Osteocyte (in vitro differentiated cells): ENCODE results near the gene FCGBP. TPM values are rescaled to one million over a fixed set of nuclear protein-coding genes. Genes with fewer than 3 reads are reported as not detected.
"Not testable (repeated sequence)": the region's sequence is repeated elsewhere in the genome, so short reads cannot be mapped to it uniquely, and the experiment has no call there.

Experiments used
- DNase-seq: peaks from one replicate; pipeline ENCODE4 v3.0.0; 2021; ENCODE audit warnings: mixed read lengths; ENCODE audit not compliant: unreplicated experiment; ENCODE audit errors: extremely low spot score
- H3K27ac Mint-ChIP-seq: one replicate; pipeline ENCODE4 v1.8.0; 2021; ENCODE audit warnings: mild to moderate bottlenecking, mixed read lengths; ENCODE audit not compliant: unreplicated experiment
- H3K27me3 Mint-ChIP-seq: one replicate; pipeline ENCODE4 v1.8.0; 2021; ENCODE audit warnings: mixed read lengths; ENCODE audit not compliant: unreplicated experiment
- H3K36me3 Mint-ChIP-seq: one replicate; pipeline ENCODE4 v1.8.0; 2021; ENCODE audit warnings: mixed read lengths; ENCODE audit not compliant: unreplicated experiment
- H3K4me1 Mint-ChIP-seq: one replicate; pipeline ENCODE4 v1.8.0; 2021; ENCODE audit warnings: mixed read lengths; ENCODE audit not compliant: unreplicated experiment
- H3K4me3 Mint-ChIP-seq: one replicate; pipeline ENCODE4 v1.8.0; 2021; ENCODE audit warnings: mild to moderate bottlenecking, moderate library complexity, mixed read lengths; ENCODE audit not compliant: unreplicated experiment
- H3K9me3 Mint-ChIP-seq: one replicate; pipeline ENCODE4 v1.8.0; 2021; ENCODE audit warnings: mixed read lengths; ENCODE audit not compliant: unreplicated experiment
- CTCF ChIP-seq: fragments of 200-600 bp; sonication (generic); IDR thresholded peaks from 2 replicates; pipeline ENCODE4 v1.5.0; 2021; ENCODE audit warnings: antibody characterized with exemption, mild to moderate bottlenecking, moderate library complexity
- total RNA-seq: library from RNA; stranded (reverse); gene quantifications from 2 replicates; pipeline ENCODE4 v1.2.1, GENCODE V29; 2021

The FCGBP gene
- total RNA-seq, 1 donor from 2014 or later = 0.38 TPM

DNA sequence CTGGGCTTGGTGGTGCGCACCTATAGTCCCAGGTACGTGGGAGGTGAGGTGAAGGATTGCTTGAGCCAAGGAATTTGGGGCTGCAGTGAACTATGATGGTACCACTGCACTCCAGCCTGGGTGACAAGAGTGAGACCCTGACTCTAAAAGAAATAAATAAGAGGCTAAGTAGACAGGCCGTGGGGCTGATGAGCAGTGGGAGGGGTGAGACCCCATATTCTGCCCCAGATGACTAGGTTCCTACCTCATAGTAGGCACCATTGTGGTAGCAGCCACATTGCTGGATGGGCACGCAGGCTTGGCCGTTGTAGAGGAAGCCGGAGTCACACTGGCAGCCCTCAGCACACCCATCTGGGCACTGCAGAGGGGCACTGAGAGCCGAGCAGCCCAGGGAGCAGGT is 32.8 kb downstream of the FCGBP start:
- not testable (repeated sequence) for H3K27me3 Mint-ChIP-seq, H3K27ac Mint-ChIP-seq, H3K4me3 Mint-ChIP-seq, H3K4me1 Mint-ChIP-seq, H3K36me3 Mint-ChIP-seq, H3K9me3 Mint-ChIP-seq, DNase-seq

DNA sequence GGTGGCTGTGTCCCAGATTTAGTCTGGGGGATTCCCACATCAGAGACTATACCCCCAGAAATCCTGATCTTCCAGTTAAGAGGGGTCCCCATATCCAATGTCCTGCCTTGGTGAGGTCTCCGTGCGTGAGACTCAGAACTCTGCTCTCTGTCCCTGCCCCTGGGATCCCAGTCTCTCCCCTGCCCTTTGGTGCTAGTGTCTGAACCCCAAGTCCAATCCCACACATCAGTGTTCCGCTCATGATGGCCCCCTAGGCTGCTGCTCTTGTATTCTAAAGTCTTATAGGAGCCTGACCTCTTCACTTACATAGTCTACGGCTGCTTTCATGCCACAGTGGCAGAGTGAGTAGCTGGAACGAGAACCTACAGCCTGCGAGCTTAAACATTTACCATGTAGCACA is 35.6 kb downstream of the FCGBP start:
- not testable (repeated sequence) for H3K27me3 Mint-ChIP-seq, H3K9me3 Mint-ChIP-seq, DNase-seq, H3K4me3 Mint-ChIP-seq, H3K4me1 Mint-ChIP-seq, H3K36me3 Mint-ChIP-seq, H3K27ac Mint-ChIP-seq

DNA sequence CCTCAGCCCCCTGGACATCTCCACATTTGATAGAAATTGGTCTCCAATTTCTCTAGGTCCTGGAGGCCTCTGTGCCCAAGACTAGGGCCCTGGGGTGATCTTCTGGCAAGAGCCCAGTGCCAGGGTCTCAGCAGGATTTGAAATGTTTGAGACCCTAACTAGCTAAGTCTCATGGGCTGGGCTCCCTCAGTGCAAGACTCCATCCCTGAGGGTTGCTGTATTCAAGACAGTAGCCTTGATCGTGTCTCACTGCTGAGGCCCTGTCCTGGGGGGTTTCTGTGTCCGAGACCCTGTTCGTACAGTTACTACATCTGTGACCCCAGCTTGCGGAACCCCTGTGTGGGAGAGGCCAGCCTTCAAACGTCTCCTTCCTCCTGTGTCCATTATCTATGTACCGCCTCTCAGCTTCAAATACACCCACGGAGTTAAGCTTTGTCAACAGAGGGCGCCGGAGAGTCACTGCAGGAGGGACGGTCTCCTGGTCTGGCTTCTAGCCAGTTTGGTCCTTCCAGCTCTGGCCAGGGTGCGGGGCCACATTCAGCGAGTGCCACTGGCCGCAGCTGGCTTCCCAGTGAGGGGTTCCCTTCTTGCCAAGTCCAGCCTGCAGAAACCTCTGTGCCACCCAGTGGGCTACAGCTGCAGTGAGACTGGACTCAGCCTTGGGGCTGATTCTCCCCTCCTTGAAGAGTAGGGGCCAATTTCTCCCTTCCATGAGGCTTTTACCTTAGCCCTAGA is 36.8 kb downstream of the FCGBP start:
- not testable (repeated sequence) for H3K4me1 Mint-ChIP-seq, H3K27ac Mint-ChIP-seq, H3K4me3 Mint-ChIP-seq, DNase-seq, H3K36me3 Mint-ChIP-seq, H3K27me3 Mint-ChIP-seq, H3K9me3 Mint-ChIP-seq
- peak; percentile 63 for TF ChIP-seq CTCF

- not testable (repeated sequence) for DNase-seq, H3K4me1 Mint-ChIP-seq, H3K36me3 Mint-ChIP-seq, H3K4me3 Mint-ChIP-seq, H3K9me3 Mint-ChIP-seq, H3K27ac Mint-ChIP-seq, H3K27me3 Mint-ChIP-seq
Observed at GRCh38 chr19:39895096-39895495, 39.3 kb downstream of the FCGBP start.

- H3K27me3 Mint-ChIP-seq, H3K4me3 Mint-ChIP-seq, H3K9me3 Mint-ChIP-seq, H3K36me3 Mint-ChIP-seq, H3K27ac Mint-ChIP-seq, H3K4me1 Mint-ChIP-seq: not testable (repeated sequence)
- DNase-seq = peak; percentile 81
Observed at GRCh38 chr19:39894236-39894606, 40.2 kb downstream of the FCGBP start.

DNA sequence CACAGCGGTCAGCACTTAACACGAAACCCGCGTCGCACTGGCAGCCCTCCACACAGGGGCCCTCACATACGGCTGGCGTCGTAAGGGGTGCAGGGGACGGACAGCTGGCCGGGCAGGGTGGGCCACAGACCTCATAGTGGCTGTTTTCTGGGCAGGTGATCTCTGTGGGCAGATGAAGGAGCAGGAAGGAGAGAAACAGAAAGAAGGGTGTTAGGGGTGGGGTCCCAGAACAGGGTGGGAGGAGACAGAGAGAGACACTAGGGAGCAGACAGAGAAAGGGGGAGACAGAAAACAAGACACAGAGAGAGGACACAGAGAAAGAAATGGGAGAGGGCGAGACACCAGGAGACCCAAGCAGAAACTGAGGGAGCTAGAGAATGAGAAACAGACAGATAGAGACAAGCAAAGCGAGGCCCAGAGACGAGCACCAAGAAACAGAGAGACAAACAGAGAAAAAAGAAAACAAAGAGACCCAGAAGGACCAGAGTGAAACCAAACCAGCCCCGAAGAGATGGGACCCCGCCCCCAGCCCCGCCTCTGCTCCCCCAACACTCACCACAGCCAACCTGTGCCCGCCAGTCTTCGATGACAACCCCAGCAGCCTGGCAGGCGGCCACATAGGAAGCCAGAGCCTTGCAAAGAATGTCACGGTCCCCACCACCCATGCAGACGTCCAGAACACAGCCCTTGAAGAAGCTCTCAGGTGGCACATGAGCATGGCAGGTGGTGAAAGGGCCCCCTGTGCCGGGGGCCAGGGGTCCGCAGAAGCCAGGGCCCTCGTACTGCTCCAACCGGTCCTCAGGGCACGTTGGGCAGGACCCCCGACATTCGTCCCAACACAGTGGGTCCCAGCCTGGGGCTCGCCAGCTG is 40.8 kb downstream of the FCGBP start:
- not testable (repeated sequence) for H3K4me3 Mint-ChIP-seq, H3K27me3 Mint-ChIP-seq, H3K36me3 Mint-ChIP-seq, H3K9me3 Mint-ChIP-seq, H3K27ac Mint-ChIP-seq, H3K4me1 Mint-ChIP-seq
- DNase-seq = peak; percentile 76

DNA sequence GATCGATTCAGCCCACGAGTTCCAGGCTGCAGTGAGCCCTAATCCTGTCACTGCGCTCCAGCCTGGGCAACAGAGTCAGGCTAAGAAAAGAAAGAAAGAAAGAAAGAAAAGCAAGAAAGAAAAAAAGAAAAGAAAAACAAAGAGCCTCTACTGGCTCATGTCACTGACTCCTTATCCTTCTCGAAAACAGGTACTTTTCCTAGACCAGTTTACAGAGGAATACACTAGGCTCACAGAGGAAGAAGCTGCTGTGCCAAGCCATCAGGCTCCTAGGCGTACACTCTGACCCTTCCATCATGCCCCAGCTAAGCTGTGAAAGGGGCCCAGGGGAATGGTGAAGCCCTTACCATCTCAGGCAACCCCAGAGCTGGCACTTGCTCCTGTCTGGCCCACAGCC is 41.9 kb downstream of the FCGBP start:
- H3K4me3 Mint-ChIP-seq, H3K27ac Mint-ChIP-seq, DNase-seq, H3K4me1 Mint-ChIP-seq, H3K27me3 Mint-ChIP-seq, H3K9me3 Mint-ChIP-seq, H3K36me3 Mint-ChIP-seq: not testable (repeated sequence)

GRCh38 chr19:39891660-39892505 is 42.6 kb downstream of the FCGBP start:
- H3K27me3 Mint-ChIP-seq, H3K36me3 Mint-ChIP-seq, H3K4me3 Mint-ChIP-seq, H3K27ac Mint-ChIP-seq, H3K4me1 Mint-ChIP-seq, H3K9me3 Mint-ChIP-seq: not testable (repeated sequence)
- DNase-seq = peak; percentile 87
